Measurements from ENCODE around the gene NSG2. TPM values are rescaled to one million over a fixed set of nuclear protein-coding genes. Genes with fewer than 3 reads are reported as not detected.

NSG2 gene
- total and polyA plus RNA-seq, 4 donors = 0.14 TPM; not detected in 3

DNA sequence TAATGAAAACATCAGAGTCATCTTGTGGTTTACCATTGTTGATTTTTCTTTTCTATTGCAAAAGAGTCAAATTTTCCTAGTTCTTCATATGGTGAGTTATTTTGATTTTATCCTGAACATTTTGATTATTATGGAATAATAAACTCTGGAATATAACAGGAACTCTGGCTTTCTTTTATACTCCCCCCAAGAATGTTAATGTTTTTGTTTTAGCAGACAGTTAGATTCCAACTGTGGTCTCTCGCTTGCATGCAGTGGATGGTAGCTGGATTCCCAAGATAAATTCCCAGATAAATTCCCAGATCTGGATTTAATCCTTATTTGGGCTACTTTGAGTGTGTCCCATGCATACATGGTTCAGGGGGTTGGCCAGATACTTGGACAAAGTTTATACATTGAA lies 109.8 kb downstream of the NSG2 start:
- no peak overlapping the region for H3K4me3 ChIP-seq (ENCODE audit: low read depth in 1 of 3, low read length in 3 of 3)
- TF ChIP-seq, protein P1, sequence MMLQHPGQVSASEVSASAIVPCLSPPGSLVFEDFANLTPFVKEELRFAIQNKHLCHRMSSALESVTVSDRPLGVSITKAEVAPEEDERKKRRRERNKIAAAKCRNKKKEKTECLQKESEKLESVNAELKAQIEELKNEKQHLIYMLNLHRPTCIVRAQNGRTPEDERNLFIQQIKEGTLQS (IDR thresholded peaks at IDR 0.05) = no peak
- no peak for TF ChIP-seq FOXA2 (IDR thresholded peaks at IDR 0.05)
- no peak for TF ChIP-seq GABPA (IDR thresholded peaks at IDR 0.05 in 1 of 2, conservative IDR thresholded peaks at IDR 0.05 in 1 of 2)
- H3K9me3 ChIP-seq (ENCODE audit: control insufficient read depth in 4 of 4, low read length in 3 of 4) = peaks cover 0 to 6% (median 3%) of the 10 kb centered on the region in 4 donors
- no peak overlapping the region for H3K9ac ChIP-seq (ENCODE audit: low read depth in 1 of 2, low read length in 2 of 2)
- H3K4me1 ChIP-seq (ENCODE audit: control insufficient read depth in 4 of 4, insufficient read depth in 4 of 4, low read length in 3 of 4) = no peaks in the 10 kb centered on the region
- no peak for DNase-seq (ENCODE audit: low spot score)
- no peak overlapping the region for H3K27ac ChIP-seq (ENCODE audit: low read depth in 1 of 2, low read length in 2 of 2)
- H3K36me3 ChIP-seq (ENCODE audit: control insufficient read depth in 4 of 4, insufficient read depth in 3 of 4, low read depth in 1 of 4, low read length in 3 of 4) = no peaks in the 10 kb centered on the region
- WGBS = 85% methylated on average over 1 of the region's 1 CpG
- H3K27me3 ChIP-seq (ENCODE audit: control insufficient read depth in 4 of 4, insufficient read depth in 4 of 4, low read length in 3 of 4) = no peaks in the 10 kb centered on the region

DNA sequence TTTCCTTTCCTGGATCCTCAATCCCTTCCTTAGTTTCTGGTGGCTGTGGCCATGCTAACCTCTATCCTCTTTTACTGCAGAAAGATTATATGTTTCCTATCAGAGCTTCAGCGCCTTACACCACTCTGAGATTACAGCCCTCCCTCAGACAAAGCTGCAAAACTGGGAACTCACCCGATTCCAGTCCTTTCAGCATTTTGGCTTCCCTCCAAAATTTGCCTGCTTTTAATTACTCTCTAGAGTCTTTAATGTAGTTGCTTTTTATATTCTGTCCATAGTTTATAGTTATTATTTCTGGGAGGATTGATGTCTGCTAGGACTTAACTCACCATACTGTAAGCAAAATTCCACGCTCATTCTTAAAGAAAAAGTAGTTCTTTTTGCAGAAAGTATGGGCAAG lies 110.2 kb downstream of the NSG2 start:
- 67% methylated on average over 3 of the region's 3 CpGs for WGBS
- H3K9me3 ChIP-seq (ENCODE audit: control insufficient read depth in 4 of 4, low read length in 3 of 4) = peaks cover 0 to 6% (median 3%) of the 10 kb centered on the region in 4 donors
- no peaks in the 10 kb centered on the region for H3K27me3 ChIP-seq (ENCODE audit: control insufficient read depth in 4 of 4, insufficient read depth in 4 of 4, low read length in 3 of 4)
- H3K27ac ChIP-seq (ENCODE audit: low read depth in 1 of 2, low read length in 2 of 2) = no peak overlapping the region
- no peaks in the 10 kb centered on the region for H3K36me3 ChIP-seq (ENCODE audit: control insufficient read depth in 4 of 4, insufficient read depth in 3 of 4, low read depth in 1 of 4, low read length in 3 of 4)
- H3K4me3 ChIP-seq (ENCODE audit: low read depth in 1 of 3, low read length in 3 of 3) = no peak overlapping the region
- H3K4me1 ChIP-seq (ENCODE audit: control insufficient read depth in 4 of 4, insufficient read depth in 4 of 4, low read length in 3 of 4) = no peaks in the 10 kb centered on the region
- TF ChIP-seq, protein P2, sequence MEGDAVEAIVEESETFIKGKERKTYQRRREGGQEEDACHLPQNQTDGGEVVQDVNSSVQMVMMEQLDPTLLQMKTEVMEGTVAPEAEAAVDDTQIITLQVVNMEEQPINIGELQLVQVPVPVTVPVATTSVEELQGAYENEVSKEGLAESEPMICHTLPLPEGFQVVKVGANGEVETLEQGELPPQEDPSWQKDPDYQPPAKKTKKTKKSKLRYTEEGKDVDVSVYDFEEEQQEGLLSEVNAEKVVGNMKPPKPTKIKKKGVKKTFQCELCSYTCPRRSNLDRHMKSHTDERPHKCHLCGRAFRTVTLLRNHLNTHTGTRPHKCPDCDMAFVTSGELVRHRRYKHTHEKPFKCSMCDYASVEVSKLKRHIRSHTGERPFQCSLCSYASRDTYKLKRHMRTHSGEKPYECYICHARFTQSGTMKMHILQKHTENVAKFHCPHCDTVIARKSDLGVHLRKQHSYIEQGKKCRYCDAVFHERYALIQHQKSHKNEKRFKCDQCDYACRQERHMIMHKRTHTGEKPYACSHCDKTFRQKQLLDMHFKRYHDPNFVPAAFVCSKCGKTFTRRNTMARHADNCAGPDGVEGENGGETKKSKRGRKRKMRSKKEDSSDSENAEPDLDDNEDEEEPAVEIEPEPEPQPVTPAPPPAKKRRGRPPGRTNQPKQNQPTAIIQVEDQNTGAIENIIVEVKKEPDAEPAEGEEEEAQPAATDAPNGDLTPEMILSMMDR (IDR thresholded peaks at IDR 0.05; ENCODE audit: low read depth, low read length, missing input control) = no peak
- TF ChIP-seq, protein P3, sequence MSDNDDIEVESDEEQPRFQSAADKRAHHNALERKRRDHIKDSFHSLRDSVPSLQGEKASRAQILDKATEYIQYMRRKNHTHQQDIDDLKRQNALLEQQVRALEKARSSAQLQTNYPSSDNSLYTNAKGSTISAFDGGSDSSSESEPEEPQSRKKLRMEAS (IDR thresholded peaks at IDR 0.05) = no peak
- TF ChIP-seq, protein P4, sequence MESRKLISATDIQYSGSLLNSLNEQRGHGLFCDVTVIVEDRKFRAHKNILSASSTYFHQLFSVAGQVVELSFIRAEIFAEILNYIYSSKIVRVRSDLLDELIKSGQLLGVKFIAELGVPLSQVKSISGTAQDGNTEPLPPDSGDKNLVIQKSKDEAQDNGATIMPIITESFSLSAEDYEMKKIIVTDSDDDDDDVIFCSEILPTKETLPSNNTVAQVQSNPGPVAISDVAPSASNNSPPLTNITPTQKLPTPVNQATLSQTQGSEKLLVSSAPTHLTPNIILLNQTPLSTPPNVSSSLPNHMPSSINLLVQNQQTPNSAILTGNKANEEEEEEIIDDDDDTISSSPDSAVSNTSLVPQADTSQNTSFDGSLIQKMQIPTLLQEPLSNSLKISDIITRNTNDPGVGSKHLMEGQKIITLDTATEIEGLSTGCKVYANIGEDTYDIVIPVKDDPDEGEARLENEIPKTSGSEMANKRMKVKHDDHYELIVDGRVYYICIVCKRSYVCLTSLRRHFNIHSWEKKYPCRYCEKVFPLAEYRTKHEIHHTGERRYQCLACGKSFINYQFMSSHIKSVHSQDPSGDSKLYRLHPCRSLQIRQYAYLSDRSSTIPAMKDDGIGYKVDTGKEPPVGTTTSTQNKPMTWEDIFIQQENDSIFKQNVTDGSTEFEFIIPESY (IDR thresholded peaks at IDR 0.05) = no peak
- TF ChIP-seq FOXA2 (IDR thresholded peaks at IDR 0.05) (no peak), EGR1 (IDR thresholded peaks at IDR 0.05; ENCODE audit: low read depth in 2 of 2) (no peak), RAD21 (IDR thresholded peaks at IDR 0.05) (no peak), GABPA (IDR thresholded peaks at IDR 0.05 in 1 of 2, conservative IDR thresholded peaks at IDR 0.05 in 1 of 2) (no peak), HNF4A (conservative IDR thresholded peaks at IDR 0.05) (no peak)
- DNase-seq (ENCODE audit: low spot score) = no peak
- H3K9ac ChIP-seq (ENCODE audit: low read depth in 1 of 2, low read length in 2 of 2) = no peak overlapping the region

DNA sequence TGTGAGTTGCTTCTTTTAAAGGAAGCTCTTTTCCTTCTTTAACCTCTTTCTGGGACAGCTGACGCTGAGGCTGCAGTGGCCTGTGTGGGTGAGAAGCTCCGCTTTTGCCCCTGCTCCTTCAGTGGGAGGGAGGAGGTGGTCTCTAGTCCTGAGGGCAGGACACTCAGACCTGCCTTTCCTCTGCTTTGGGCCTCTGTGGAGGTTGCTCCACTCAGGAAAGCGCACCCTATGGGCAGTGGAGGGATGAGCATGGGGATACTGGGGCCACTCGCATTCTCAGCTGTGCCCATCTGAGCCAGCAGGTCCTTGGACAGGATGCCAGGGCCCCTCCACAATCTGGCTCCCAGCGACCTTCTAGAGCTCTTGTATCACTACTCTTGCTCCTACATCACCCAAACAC lies 111.5 kb downstream of the NSG2 start:
- Histone ChIP-seq H3K9me3 (ENCODE audit: control insufficient read depth in 4 of 4, low read length in 3 of 4) (peaks cover 0 to 6% (median 3%) of the 10 kb centered on the region in 4 donors), H3K4me3 (ENCODE audit: low read depth in 1 of 3, low read length in 3 of 3) (no peak overlapping the region), H3K27me3 (ENCODE audit: control insufficient read depth in 4 of 4, insufficient read depth in 4 of 4, low read length in 3 of 4) (no peaks in the 10 kb centered on the region), H3K27ac (ENCODE audit: low read depth in 1 of 2, low read length in 2 of 2) (no peak overlapping the region), H3K9ac (ENCODE audit: low read depth in 1 of 2, low read length in 2 of 2) (no peak overlapping the region), H3K4me1 (ENCODE audit: control insufficient read depth in 4 of 4, insufficient read depth in 4 of 4, low read length in 3 of 4) (no peaks in the 10 kb centered on the region), H3K36me3 (ENCODE audit: control insufficient read depth in 4 of 4, insufficient read depth in 3 of 4, low read depth in 1 of 4, low read length in 3 of 4) (no peaks in the 10 kb centered on the region)
- WGBS = 76% methylated on average over 5 of the region's 5 CpGs
- DNase-seq (ENCODE audit: low spot score) = no peak
- TF ChIP-seq GABPA (IDR thresholded peaks at IDR 0.05 in 1 of 2, conservative IDR thresholded peaks at IDR 0.05 in 1 of 2) (no peak), FOXA1 (IDR thresholded peaks at IDR 0.05) (no peak), HNF4G (IDR thresholded peaks at IDR 0.05) (no peak), RXRA (IDR thresholded peaks at IDR 0.05) (no peak), JUND (IDR thresholded peaks at IDR 0.05) (no peak), YY1 (IDR thresholded peaks at IDR 0.05) (no peak), EGR1 (IDR thresholded peaks at IDR 0.05; ENCODE audit: low read depth in 2 of 2) (no peak)
- TF ChIP-seq, protein P3 (IDR thresholded peaks at IDR 0.05) = no peak
- TF ChIP-seq, protein P1 (IDR thresholded peaks at IDR 0.05) = no peak
- TF ChIP-seq, protein P5, sequence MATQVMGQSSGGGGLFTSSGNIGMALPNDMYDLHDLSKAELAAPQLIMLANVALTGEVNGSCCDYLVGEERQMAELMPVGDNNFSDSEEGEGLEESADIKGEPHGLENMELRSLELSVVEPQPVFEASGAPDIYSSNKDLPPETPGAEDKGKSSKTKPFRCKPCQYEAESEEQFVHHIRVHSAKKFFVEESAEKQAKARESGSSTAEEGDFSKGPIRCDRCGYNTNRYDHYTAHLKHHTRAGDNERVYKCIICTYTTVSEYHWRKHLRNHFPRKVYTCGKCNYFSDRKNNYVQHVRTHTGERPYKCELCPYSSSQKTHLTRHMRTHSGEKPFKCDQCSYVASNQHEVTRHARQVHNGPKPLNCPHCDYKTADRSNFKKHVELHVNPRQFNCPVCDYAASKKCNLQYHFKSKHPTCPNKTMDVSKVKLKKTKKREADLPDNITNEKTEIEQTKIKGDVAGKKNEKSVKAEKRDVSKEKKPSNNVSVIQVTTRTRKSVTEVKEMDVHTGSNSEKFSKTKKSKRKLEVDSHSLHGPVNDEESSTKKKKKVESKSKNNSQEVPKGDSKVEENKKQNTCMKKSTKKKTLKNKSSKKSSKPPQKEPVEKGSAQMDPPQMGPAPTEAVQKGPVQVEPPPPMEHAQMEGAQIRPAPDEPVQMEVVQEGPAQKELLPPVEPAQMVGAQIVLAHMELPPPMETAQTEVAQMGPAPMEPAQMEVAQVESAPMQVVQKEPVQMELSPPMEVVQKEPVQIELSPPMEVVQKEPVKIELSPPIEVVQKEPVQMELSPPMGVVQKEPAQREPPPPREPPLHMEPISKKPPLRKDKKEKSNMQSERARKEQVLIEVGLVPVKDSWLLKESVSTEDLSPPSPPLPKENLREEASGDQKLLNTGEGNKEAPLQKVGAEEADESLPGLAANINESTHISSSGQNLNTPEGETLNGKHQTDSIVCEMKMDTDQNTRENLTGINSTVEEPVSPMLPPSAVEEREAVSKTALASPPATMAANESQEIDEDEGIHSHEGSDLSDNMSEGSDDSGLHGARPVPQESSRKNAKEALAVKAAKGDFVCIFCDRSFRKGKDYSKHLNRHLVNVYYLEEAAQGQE (IDR thresholded peaks at IDR 0.05) = no peak
- TF ChIP-seq, protein P2 (IDR thresholded peaks at IDR 0.05; ENCODE audit: low read depth, low read length, missing input control) = no peak
